Lower leg skin (tissue), 4 donors: ENCODE results near the gene C8G. TPM values are rescaled to one million over a fixed set of nuclear protein-coding genes. Genes with fewer than 3 reads are reported as not detected.

Experiments used
- DNase-seq, 2 donors: peaks; one replicate each; pipeline ENCODE4 v3.0.0-alpha.2; 2019; ENCODE audit warnings: low spot score in 2 of 2
- H3K4me3 ChIP-seq: fragments of 200-600 bp; sonication (generic); 2 replicates; pipeline ENCODE4 v1.5.1; 2017; ENCODE audit warnings: mild to moderate bottlenecking, low read depth; ENCODE audit not compliant: poor library complexity, severe bottlenecking
- POLR2A ChIP-seq, 2 donors: fragments of 450-650 bp; IDR thresholded peaks; one replicate each; pipeline ENCODE4 v1.6.1; 2016 to 2017; ENCODE audit warnings: antibody characterized with exemption in 2 of 2, mild to moderate bottlenecking in 1 of 2, moderate library complexity in 1 of 2
- WGBS, 2 donors: methylation state at CpG; one replicate each; pipeline ENCODE4 v1.1.5; 2018; 5-methylcytosine and 5-hydroxymethylcytosine counted together
- intact Hi-C: fragments of 100-400 bp; cut with DNase I; formaldehyde crosslinking; loops from one replicate; pipeline ENCODE4 v1.15.0; 2023; ENCODE audit warnings: low total_unique reads
- total RNA-seq, 4 donors: library from RNA; depleted of rRNA; stranded (reverse); fragments of >200 nt; gene quantifications; one replicate each; pipeline ENCODE4 v1.1.0, GENCODE V29; 2016
- TF ChIP-seq, protein P1 (sequence below), 3 donors: fragments of 450-650 bp; IDR thresholded peaks; one replicate each; pipeline ENCODE4 v1.5.1; 2016; ENCODE audit warnings: antibody characterized with exemption in 3 of 3, mild to moderate bottlenecking in 3 of 3, moderate library complexity in 2 of 3

Gene C8G
- total RNA-seq, 4 donors from 2014 or later = not detected

DNA sequence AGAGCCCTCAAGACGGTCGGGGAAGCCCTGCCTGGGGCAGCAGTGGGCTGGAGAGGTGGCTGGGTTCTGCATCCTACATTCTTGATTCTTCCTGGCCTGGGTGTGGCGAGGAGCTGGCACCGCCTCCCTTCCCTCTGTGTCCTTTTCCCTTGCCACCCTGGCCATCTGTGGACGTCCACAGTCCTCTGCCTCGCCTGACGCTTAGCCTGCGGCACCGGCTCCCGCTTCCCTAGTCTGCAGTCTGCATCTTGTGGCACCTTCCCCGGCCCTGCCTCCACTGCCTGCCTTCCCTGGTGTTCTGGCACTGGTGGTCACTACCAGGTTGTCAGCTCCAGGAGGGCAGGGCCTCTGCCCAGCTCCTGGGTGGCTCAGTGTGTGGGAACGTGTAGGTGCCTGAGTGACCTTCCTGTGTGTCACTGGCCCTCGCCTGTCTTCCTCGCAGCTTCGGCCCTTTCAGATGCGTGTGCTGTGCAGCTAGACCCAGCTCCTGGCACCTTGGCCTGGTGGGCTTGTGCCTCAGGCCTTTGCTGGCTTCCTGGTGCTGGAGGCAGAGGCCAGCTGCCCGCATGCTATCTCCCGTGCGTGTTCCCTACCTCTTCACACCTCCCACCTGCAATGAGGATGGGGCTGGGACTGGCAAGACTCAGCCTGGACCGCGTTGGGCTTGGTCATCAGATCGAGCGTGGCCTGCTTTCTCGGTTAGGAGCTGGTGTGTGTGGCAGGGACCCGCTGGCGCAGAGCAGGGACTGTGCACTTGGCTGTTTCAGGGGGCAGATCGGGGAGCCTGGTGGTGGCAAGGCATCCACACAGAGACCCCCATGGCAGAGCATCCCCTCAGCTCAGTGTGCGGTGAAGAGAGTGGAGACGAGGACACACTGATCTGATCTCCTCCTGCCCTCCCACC, 37.8 kb upstream of the C8G start:
- 95 to 98% methylated on average over 28 to 29 of the region's 29 CpGs for WGBS, 2 donors
- intact Hi-C loops = no loop called here

GRCh38 chr9:136910197-136910900, 34.7 kb upstream of the C8G start:
- intact Hi-C loops = no loop called here
- TF ChIP-seq POLR2A (IDR thresholded peaks at IDR 0.05) = no peak
- TF ChIP-seq, protein P1, sequence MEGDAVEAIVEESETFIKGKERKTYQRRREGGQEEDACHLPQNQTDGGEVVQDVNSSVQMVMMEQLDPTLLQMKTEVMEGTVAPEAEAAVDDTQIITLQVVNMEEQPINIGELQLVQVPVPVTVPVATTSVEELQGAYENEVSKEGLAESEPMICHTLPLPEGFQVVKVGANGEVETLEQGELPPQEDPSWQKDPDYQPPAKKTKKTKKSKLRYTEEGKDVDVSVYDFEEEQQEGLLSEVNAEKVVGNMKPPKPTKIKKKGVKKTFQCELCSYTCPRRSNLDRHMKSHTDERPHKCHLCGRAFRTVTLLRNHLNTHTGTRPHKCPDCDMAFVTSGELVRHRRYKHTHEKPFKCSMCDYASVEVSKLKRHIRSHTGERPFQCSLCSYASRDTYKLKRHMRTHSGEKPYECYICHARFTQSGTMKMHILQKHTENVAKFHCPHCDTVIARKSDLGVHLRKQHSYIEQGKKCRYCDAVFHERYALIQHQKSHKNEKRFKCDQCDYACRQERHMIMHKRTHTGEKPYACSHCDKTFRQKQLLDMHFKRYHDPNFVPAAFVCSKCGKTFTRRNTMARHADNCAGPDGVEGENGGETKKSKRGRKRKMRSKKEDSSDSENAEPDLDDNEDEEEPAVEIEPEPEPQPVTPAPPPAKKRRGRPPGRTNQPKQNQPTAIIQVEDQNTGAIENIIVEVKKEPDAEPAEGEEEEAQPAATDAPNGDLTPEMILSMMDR (IDR thresholded peaks at IDR 0.05) = no peak
- DNase-seq = no peak
- no peak overlapping the region for H3K4me3 ChIP-seq
- WGBS, 2 donors = 81 to 91% methylated on average over 12 of the region's 12 CpGs

More for the DNA sequence above, 37.8 kb upstream of the C8G start:
- DNase-seq = no peak
- no peak overlapping the region for H3K4me3 ChIP-seq
- TF ChIP-seq, protein P1 (IDR thresholded peaks at IDR 0.05) = no peak
- TF ChIP-seq POLR2A (IDR thresholded peaks at IDR 0.05) = no peak

DNA sequence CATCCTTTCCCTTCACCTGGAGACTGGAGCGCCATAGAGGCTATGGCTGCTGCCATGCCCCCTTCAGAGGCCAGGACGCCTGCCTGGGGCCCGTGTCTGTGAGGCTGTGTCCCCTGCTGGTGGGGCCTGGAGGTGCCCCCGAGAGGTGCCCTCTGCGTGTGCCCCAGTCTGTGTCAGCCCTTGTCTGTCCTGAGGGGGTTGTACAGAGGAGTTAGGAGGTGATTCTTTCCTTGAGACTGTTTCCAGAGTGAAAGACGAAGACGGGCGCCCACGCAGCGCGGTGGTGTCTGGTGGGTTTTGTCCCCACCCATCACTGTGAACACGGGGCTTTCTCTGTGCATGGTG, 34.2 kb upstream of the C8G start:
- TF ChIP-seq, protein P1 (IDR thresholded peaks at IDR 0.05) = no peak
- no peak for TF ChIP-seq POLR2A (IDR thresholded peaks at IDR 0.05)
- WGBS, 2 donors = 77 to 90% methylated on average over 11 to 12 of the region's 12 CpGs
- intact Hi-C loops = no loop called here
- no peak overlapping the region for H3K4me3 ChIP-seq
- no peak for DNase-seq

- intact Hi-C loops = no loop called here
- TF ChIP-seq POLR2A (IDR thresholded peaks at IDR 0.05) = no peak
- H3K4me3 ChIP-seq = no peak overlapping the region
- DNase-seq = no peak
- WGBS, 2 donors = 86 to 91% methylated on average over 16 to 17 of the region's 17 CpGs
Observed at GRCh38 chr9:136913701-136914438, 31.2 kb upstream of the C8G start.

GRCh38 chr9:136915632-136916329, 29.3 kb upstream of the C8G start:
- intact Hi-C loops = no loop called here
- no peak for TF ChIP-seq POLR2A (IDR thresholded peaks at IDR 0.05)
- TF ChIP-seq, protein P1 (IDR thresholded peaks at IDR 0.05) = no peak
- DNase-seq = no peak
- H3K4me3 ChIP-seq = no peak overlapping the region
- WGBS, 2 donors = 85 to 90% methylated on average over 21 of the region's 21 CpGs
